Bronchial smooth muscle cell (primary cell): ENCODE measurements around the gene RSPH9. TPM values are rescaled to one million over a fixed set of nuclear protein-coding genes. Genes with fewer than 3 reads are reported as not detected.

Experiments
- total RNA-seq: library from RNA; depleted of rRNA; stranded (reverse); fragments of >200 nt; gene quantifications from 2 replicates; pipeline ENCODE4 v1.2.1, GENCODE V29; 2014

The RSPH9 gene
- 0.95 and 1.7 TPM in 2 replicates for total RNA-seq

GRCh38 chr6:43644940-43645612 is at the start of gene RSPH9:
Gene RSPH9, plus strand, starts transcription at chr6:43645036. Its CDS starts 63 bp downstream, at chr6:43645099.

GRCh38 chr6:43629104-43629504 is 15.7 kb upstream of the RSPH9 start, which contains the start of gene GTPBP2:
Gene GTPBP2, minus strand, starts transcription at chr6:43629264. Its CDS starts 102 bp downstream, at chr6:43629162.

GRCh38 chr6:43635387-43636307 is 9.2 kb upstream of the RSPH9 start, which contains the start of gene MAD2L1BP:
Gene MAD2L1BP, plus strand, starts transcription at chr6:43635840. Its CDS starts 36 bp downstream, at chr6:43635876.

GRCh38 chr6:43687437-43688347 is 42.9 kb downstream of the RSPH9 start, which contains the start of gene MRPS18A:
Gene MRPS18A, minus strand, starts transcription at chr6:43687791. Its CDS starts 12 bp downstream, at chr6:43687779.

Other genes with a start within 250 kb of the RSPH9 start
- gene ABCC10, start 217.5 kb upstream of the RSPH9 start, total RNA-seq, result 15.6 and 16.7 TPM in 2 replicates
- 0.26 and 0.63 TPM in 2 replicates for gene DLK2, start 189.5 kb upstream of the RSPH9 start, total RNA-seq
- gene TJAP1, start 167.5 kb upstream of the RSPH9 start, total RNA-seq, result 8.0 TPM in 2 replicates
- gene LRRC73, start 134.7 kb upstream of the RSPH9 start, total RNA-seq, result 0.47 and 0.60 TPM in 2 replicates
- 137 and 172 TPM in 2 replicates for gene YIPF3, start 128.1 kb upstream of the RSPH9 start, total RNA-seq
- 21.0 and 22.8 TPM in 2 replicates for gene POLR1C, start 127.9 kb upstream of the RSPH9 start, total RNA-seq
- gene XPO5, start 69.0 kb upstream of the RSPH9 start, total RNA-seq, result 11.3 and 13.6 TPM in 2 replicates
- 19.1 and 23.3 TPM in 2 replicates for gene POLH, start 68.9 kb upstream of the RSPH9 start, total RNA-seq
- 38.6 and 55.8 TPM in 2 replicates for gene GTPBP2, start 15.8 kb upstream of the RSPH9 start, total RNA-seq
- 15.6 and 19.7 TPM in 2 replicates for gene MAD2L1BP, start 9.2 kb upstream of the RSPH9 start, total RNA-seq
- 36.1 and 37.5 TPM in 2 replicates for gene MRPS18A, start 42.8 kb downstream of the RSPH9 start, total RNA-seq
- gene VEGFA, start 125.2 kb downstream of the RSPH9 start, total RNA-seq, result 41.8 and 164 TPM in 2 replicates